GM23248 (cell line): ENCODE results near the gene ZDHHC3. TPM values are rescaled to one million over a fixed set of nuclear protein-coding genes. Genes with fewer than 3 reads are reported as not detected.

ENCODE experiments used
- DNase-seq: peaks from one replicate; pipeline ENCODE4 v3.0.0-alpha.2; 2015
- H2AFZ ChIP-seq: fragments of 200-600 bp; sonication (generic); 2 replicates; pipeline ENCODE4 v1.6.1; 2016; ENCODE audit warnings: antibody characterized with exemption
- H3F3A ChIP-seq: fragments of 200-600 bp; sonication (generic); 2 replicates; pipeline ENCODE4 v1.6.1; 2016; ENCODE audit warnings: mild to moderate bottlenecking, antibody characterized with exemption, mixed run types; ENCODE audit not compliant: insufficient read depth
- H3K27ac ChIP-seq: fragments of 200-600 bp; sonication (generic); 2 replicates; pipeline ENCODE4 v1.5.1; 2016; ENCODE audit warnings: mild to moderate bottlenecking
- H3K27me3 ChIP-seq: fragments of 200-600 bp; sonication (generic); replicated peaks from 2 replicates; pipeline ENCODE4 v1.6.1; 2016; ENCODE audit warnings: mild to moderate bottlenecking; ENCODE audit not compliant: insufficient read depth
- H3K36me3 ChIP-seq: fragments of 200-600 bp; sonication (generic); 2 replicates; pipeline ENCODE4 v1.6.1; 2016; ENCODE audit warnings: low read depth, mild to moderate bottlenecking
- H3K4me1 ChIP-seq: fragments of 200-600 bp; sonication (generic); 2 replicates; pipeline ENCODE4 v1.6.1; 2016; ENCODE audit warnings: mild to moderate bottlenecking; ENCODE audit not compliant: insufficient read depth
- H3K4me2 ChIP-seq: fragments of 200-600 bp; sonication (generic); one replicate; pipeline ENCODE4 v1.6.1; 2016; ENCODE audit warnings: mild to moderate bottlenecking; ENCODE audit not compliant: unreplicated experiment
- H3K4me3 ChIP-seq: fragments of 200-600 bp; sonication (generic); 2 replicates; pipeline ENCODE4 v1.5.1; 2016; ENCODE audit warnings: mild to moderate bottlenecking
- H3K79me2 ChIP-seq: fragments of 200-600 bp; sonication (generic); 2 replicates; pipeline ENCODE4 v1.6.1; 2016; ENCODE audit warnings: mild to moderate bottlenecking; ENCODE audit not compliant: insufficient read depth
- H3K9ac ChIP-seq: fragments of 200-600 bp; sonication (generic); 2 replicates; pipeline ENCODE4 v1.6.1; 2016; ENCODE audit warnings: mild to moderate bottlenecking
- H3K9me2 ChIP-seq: fragments of 200-600 bp; sonication (generic); 2 replicates; pipeline ENCODE4 v1.6.1; 2016; ENCODE audit warnings: mixed run types, mild to moderate bottlenecking, moderate library complexity; ENCODE audit not compliant: insufficient read depth
- H3K9me3 ChIP-seq: fragments of 200-600 bp; sonication (generic); one replicate; pipeline ENCODE4 v1.6.1; 2017; ENCODE audit warnings: low read depth
- H4K20me1 ChIP-seq: fragments of 200-600 bp; sonication (generic); 2 replicates; pipeline ENCODE4 v1.6.0; 2016; ENCODE audit not compliant: insufficient read depth
- EZH2 ChIP-seq: fragments of 200-600 bp; sonication (generic); IDR thresholded peaks from 2 replicates; pipeline ENCODE4 v1.6.1; 2018; ENCODE audit warnings: antibody characterized with exemption, mild to moderate bottlenecking; ENCODE audit not compliant: insufficient read depth, poor library complexity, severe bottlenecking
- EZH2phosphoT487 ChIP-seq: fragments of 200-600 bp; sonication (generic); IDR thresholded peaks from 2 replicates; pipeline ENCODE4 v1.6.1; 2018; ENCODE audit warnings: antibody characterized with exemption, moderate library complexity, mild to moderate bottlenecking, low read depth; ENCODE audit not compliant: insufficient read depth
- WGBS, 2 experiments: methylation state at CpG; one replicate each; pipeline ENCODE4 v1.1.6; 2015 to 2017; ENCODE audit warnings: low lambda C conversion rate in 2 of 2, low coverage in 1 of 2; ENCODE audit errors: missing lambda C conversion rate in 2 of 2; 5-methylcytosine and 5-hydroxymethylcytosine counted together
- in situ Hi-C: fragments of 300-500 bp; cut with MboI; formaldehyde crosslinking; loops from 2 replicates; pipeline ENCODE4 v1.15.0; 2020
- polyA plus RNA-seq: library from polyadenylated mRNA; unstranded; fragments of >200 nt; fragmentation: Nextera tagmentation; extraction: Ambion mirVana; gene quantifications from 2 replicates; pipeline ENCODE4 v1.2.1, GENCODE V29; 2016
- total RNA-seq: library from RNA; depleted of rRNA; stranded (reverse); fragments of >200 nt; shearing (Covaris generic); gene quantifications from 2 replicates; pipeline ENCODE4 v1.2.3, GENCODE V29; 2014

ZDHHC3 gene
- total and polyA plus RNA-seq, 2 experiments from 2014 or later = 48.7 to 76.2 TPM

DNA sequence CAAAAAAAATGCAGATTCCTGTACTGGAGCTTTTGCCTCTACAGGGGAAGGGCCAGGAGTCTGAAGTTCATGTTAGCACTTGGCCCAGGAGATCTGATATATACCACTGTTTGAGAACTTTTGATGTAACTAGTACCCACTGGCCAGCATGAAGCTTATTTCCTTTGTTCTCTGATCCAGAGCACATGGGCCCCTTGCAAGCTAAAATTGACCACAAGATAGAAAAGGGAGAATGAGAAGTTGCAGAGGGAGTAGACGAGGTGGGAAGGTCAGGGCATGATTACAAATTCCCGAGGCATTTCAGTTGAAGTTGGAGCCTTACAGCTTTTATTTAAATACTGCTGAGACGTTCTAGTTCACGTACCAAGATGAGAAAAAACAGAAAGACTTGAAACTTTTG is 73.3 kb downstream of the ZDHHC3 start:
- Histone ChIP-seq H3K9ac (no peak overlapping the region), H3K79me2 (no peaks in the 10 kb centered on the region), H3K27me3 (no peaks in the 10 kb centered on the region), H3K4me1 (no peaks in the 10 kb centered on the region), H2AFZ (no peak overlapping the region), H3K36me3 (no peaks in the 10 kb centered on the region), H3K9me3 (no peaks in the 10 kb centered on the region), H4K20me1 (no peaks in the 10 kb centered on the region), H3K4me3 (no peak overlapping the region), H3F3A (no peaks in the 10 kb centered on the region), H3K9me2 (no peaks in the 10 kb centered on the region), H3K27ac (no peak overlapping the region), H3K4me2 (no peak overlapping the region)
- in situ Hi-C loops = no loop called here
- TF ChIP-seq EZH2phosphoT487 = no peak
- TF ChIP-seq EZH2 = no peak
- 25 to 28% methylated on average over 4 of the region's 4 CpGs for WGBS, 2 experiments
- DNase-seq = no peak

DNA sequence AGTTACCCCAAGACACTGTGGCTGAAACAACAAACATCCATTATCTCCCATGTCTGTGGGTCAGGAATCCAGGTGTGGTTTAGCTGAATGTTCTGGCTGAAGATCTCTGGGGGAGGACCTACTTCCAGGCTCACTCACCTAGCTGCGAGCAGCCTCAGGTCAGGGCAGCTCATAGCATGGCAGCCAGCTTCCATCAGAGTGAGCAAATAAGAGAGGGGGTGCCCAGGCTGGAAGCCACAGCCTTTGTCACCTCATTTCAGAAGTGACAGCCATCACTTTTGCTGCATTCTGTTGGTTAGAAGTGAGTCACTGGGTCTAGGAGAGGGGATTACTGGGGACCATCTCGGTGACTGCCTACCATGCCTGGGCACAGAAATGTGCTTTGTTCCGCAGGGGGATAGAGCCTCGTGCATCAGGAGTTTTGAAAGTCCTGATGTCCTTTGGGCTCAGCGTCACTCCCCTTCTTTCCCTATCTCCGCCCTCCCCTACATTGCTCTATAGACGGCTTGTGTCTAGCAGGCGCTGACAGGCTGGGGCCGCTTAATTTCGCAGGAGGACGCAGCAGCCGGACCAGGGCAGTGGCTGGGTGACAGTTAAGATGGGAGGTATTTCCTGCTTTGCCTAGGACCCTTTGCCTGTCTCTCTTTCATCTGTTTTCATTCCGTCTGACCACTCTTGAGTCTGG is 76.1 kb downstream of the ZDHHC3 start:
- no peaks in the 10 kb centered on the region for H3K9me2 ChIP-seq
- no peaks in the 10 kb centered on the region for H4K20me1 ChIP-seq
- TF ChIP-seq EZH2 = no peak
- no peak for TF ChIP-seq EZH2phosphoT487
- no peak overlapping the region for H3K9ac ChIP-seq
- DNase-seq = no peak
- no peaks in the 10 kb centered on the region for H3K9me3 ChIP-seq
- H3K27ac ChIP-seq = no peak overlapping the region
- no peaks in the 10 kb centered on the region for H3K36me3 ChIP-seq
- H3K4me2 ChIP-seq = no peak overlapping the region
- no peaks in the 10 kb centered on the region for H3K27me3 ChIP-seq
- H2AFZ ChIP-seq = no peak overlapping the region
- in situ Hi-C loops = no loop called here
- WGBS, 2 experiments = 60 to 62% methylated on average over 13 of the region's 13 CpGs
- no peaks in the 10 kb centered on the region for H3F3A ChIP-seq
- H3K79me2 ChIP-seq = no peaks in the 10 kb centered on the region
- no peak overlapping the region for H3K4me3 ChIP-seq
- no peaks in the 10 kb centered on the region for H3K4me1 ChIP-seq

DNA sequence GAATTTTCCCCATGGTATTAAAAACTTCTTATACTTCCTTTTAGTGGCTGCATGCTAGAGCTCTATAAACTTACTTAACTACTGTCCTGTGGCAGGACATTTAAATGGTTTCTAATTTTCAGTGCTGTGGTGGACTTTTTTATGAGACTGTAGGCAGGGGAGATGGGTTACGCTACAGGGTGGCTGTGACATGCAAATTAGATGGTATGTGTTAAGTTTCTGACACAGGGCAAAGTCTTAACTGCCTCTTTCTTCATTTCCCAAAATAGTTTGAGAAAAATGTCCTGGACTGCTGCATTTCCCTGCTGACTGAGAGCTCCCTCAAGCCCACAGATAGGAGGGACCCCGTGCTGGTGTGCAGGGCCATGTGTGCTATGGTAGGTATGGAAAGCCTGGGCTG is 79.5 kb downstream of the ZDHHC3 start:
- Histone ChIP-seq H3K27me3 (no peaks in the 10 kb centered on the region), H3K79me2 (no peaks in the 10 kb centered on the region), H3K4me1 (peaks cover 8% of the 10 kb centered on the region), H3K36me3 (no peaks in the 10 kb centered on the region), H3K9me3 (no peaks in the 10 kb centered on the region), H3K9ac (no peak overlapping the region), H3K4me2 (no peak overlapping the region), H3K9me2 (no peaks in the 10 kb centered on the region), H3K27ac (no peak overlapping the region), H3F3A (0 out of 2 replicates have a peak, but pooled peaks cover 8% of the 10 kb centered on the region), H2AFZ (no peak overlapping the region), H4K20me1 (no peaks in the 10 kb centered on the region), H3K4me3 (no peak overlapping the region)
- 65 to 80% methylated on average over 2 of the region's 2 CpGs for WGBS, 2 experiments
- no peak for DNase-seq
- no peak for TF ChIP-seq EZH2phosphoT487
- no peak for TF ChIP-seq EZH2
- in situ Hi-C loops = no loop called here

DNA sequence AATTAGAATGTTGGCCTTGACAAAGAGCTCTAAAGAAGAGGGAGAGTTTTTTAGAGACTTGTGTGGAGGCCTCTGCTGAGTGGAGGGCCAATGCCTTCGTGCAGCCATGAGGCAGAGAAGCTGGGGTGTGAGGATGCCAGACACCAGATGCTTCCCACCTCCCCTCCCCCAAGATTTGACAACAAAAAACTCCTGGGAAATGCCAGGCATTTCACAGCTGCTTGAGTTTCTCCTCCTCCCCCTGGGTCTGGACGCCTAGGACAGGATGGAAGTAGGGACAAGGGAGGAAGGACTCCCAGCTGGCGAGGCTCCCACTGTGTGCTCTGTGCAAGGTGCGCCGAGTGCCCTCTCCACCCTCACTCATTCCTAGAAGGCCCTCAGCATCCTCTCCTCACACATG is 81.5 kb downstream of the ZDHHC3 start:
- H3K9me3 ChIP-seq = no peaks in the 10 kb centered on the region

DNA sequence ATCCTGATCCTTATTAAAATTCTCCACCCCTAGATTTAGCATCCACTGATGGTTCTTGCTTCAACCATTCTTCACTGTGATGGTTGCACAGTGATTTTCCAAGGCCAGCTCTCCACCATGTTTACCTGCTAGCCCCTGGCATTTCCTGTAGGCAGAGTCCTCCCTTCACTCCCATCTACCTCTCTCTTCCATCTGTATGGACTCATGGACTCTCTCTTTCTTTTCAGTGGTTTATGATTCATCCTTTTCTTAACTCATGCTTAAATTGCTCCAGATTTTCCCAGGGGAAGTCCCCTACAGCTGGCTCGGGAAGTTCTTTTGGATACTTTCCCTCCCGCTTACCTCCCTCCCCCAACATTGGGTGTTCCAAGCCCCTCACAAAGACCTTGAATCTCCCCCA is 82.9 kb downstream of the ZDHHC3 start:
- Histone ChIP-seq H3K36me3 (no peaks in the 10 kb centered on the region), H3K27me3 (no peaks in the 10 kb centered on the region), H2AFZ (no peak overlapping the region), H3K27ac (no peak overlapping the region), H3K4me2 (peak overlapping the region; percentile 24), H3K9ac (no peak overlapping the region), H3F3A (0 out of 2 replicates have a peak, but pooled peaks cover 8% of the 10 kb centered on the region), H3K4me3 (no peak overlapping the region), H3K79me2 (no peaks in the 10 kb centered on the region), H3K4me1 (peaks cover 8% of the 10 kb centered on the region), H4K20me1 (no peaks in the 10 kb centered on the region), H3K9me3 (no peaks in the 10 kb centered on the region), H3K9me2 (no peaks in the 10 kb centered on the region)
- TF ChIP-seq EZH2 = no peak
- TF ChIP-seq EZH2phosphoT487 = no peak
- DNase-seq = peak; percentile 75
- WGBS, 2 experiments = 7 to 15% methylated on average over 2 of the region's 2 CpGs
- in situ Hi-C loops = no loop called here

More for the DNA sequence above, 81.5 kb downstream of the ZDHHC3 start:
- Histone ChIP-seq H3K27me3 (no peaks in the 10 kb centered on the region), H3K4me1 (peaks cover 8% of the 10 kb centered on the region), H3K4me2 (no peak overlapping the region), H3K9ac (no peak overlapping the region), H2AFZ (no peak overlapping the region), H3K36me3 (no peaks in the 10 kb centered on the region), H3K79me2 (no peaks in the 10 kb centered on the region), H3F3A (0 out of 2 replicates have a peak, but pooled peaks cover 8% of the 10 kb centered on the region), H3K9me2 (no peaks in the 10 kb centered on the region), H4K20me1 (no peaks in the 10 kb centered on the region), H3K4me3 (no peak overlapping the region), H3K27ac (no peak overlapping the region)
- WGBS, 2 experiments = 64% methylated on average over 5 of the region's 5 CpGs
- TF ChIP-seq EZH2phosphoT487 (no peak), EZH2 (no peak)
- DNase-seq = no peak
- in situ Hi-C loops = no loop called here
